Measurements from ENCODE around the gene VCAM1. TPM values are rescaled to one million over a fixed set of nuclear protein-coding genes. Genes with fewer than 3 reads are reported as not detected.

The VCAM1 gene
- total and polyA plus RNA-seq, 9 of the 15 experiments (the other 6 are each of a cell fraction or from before 2014, with no cell fraction given), result 0.04 to 0.13 TPM; not detected in 7

DNA sequence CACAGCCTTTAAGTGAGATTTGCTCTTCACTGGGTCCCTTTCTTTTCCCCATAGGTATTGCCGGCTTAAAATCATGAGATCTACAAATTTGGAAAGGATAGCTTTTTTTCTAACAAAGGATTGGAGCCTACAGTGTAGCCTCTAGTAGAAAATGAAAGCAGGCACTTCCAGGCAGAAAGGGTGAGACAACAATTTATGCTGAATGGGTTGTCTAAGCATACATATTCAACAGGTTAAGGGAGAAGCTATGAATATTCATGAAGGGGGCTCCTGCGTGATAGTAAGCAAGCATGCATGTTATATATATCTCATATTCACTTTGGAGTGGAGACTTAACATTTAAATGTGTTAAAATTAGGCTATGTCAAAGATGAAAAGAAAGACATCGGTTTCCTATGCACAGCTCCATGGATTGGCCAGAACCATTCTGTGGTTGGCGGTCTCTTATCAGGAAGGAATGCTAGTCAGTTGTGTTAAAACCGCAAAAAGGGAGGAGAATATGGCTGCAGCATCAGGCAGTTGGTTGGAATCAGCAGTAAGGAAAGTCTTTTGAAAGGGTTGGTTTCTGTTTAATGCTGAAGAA, 66.0 kb downstream of the VCAM1 start (continued):
- TF ChIP-seq, protein P1, sequence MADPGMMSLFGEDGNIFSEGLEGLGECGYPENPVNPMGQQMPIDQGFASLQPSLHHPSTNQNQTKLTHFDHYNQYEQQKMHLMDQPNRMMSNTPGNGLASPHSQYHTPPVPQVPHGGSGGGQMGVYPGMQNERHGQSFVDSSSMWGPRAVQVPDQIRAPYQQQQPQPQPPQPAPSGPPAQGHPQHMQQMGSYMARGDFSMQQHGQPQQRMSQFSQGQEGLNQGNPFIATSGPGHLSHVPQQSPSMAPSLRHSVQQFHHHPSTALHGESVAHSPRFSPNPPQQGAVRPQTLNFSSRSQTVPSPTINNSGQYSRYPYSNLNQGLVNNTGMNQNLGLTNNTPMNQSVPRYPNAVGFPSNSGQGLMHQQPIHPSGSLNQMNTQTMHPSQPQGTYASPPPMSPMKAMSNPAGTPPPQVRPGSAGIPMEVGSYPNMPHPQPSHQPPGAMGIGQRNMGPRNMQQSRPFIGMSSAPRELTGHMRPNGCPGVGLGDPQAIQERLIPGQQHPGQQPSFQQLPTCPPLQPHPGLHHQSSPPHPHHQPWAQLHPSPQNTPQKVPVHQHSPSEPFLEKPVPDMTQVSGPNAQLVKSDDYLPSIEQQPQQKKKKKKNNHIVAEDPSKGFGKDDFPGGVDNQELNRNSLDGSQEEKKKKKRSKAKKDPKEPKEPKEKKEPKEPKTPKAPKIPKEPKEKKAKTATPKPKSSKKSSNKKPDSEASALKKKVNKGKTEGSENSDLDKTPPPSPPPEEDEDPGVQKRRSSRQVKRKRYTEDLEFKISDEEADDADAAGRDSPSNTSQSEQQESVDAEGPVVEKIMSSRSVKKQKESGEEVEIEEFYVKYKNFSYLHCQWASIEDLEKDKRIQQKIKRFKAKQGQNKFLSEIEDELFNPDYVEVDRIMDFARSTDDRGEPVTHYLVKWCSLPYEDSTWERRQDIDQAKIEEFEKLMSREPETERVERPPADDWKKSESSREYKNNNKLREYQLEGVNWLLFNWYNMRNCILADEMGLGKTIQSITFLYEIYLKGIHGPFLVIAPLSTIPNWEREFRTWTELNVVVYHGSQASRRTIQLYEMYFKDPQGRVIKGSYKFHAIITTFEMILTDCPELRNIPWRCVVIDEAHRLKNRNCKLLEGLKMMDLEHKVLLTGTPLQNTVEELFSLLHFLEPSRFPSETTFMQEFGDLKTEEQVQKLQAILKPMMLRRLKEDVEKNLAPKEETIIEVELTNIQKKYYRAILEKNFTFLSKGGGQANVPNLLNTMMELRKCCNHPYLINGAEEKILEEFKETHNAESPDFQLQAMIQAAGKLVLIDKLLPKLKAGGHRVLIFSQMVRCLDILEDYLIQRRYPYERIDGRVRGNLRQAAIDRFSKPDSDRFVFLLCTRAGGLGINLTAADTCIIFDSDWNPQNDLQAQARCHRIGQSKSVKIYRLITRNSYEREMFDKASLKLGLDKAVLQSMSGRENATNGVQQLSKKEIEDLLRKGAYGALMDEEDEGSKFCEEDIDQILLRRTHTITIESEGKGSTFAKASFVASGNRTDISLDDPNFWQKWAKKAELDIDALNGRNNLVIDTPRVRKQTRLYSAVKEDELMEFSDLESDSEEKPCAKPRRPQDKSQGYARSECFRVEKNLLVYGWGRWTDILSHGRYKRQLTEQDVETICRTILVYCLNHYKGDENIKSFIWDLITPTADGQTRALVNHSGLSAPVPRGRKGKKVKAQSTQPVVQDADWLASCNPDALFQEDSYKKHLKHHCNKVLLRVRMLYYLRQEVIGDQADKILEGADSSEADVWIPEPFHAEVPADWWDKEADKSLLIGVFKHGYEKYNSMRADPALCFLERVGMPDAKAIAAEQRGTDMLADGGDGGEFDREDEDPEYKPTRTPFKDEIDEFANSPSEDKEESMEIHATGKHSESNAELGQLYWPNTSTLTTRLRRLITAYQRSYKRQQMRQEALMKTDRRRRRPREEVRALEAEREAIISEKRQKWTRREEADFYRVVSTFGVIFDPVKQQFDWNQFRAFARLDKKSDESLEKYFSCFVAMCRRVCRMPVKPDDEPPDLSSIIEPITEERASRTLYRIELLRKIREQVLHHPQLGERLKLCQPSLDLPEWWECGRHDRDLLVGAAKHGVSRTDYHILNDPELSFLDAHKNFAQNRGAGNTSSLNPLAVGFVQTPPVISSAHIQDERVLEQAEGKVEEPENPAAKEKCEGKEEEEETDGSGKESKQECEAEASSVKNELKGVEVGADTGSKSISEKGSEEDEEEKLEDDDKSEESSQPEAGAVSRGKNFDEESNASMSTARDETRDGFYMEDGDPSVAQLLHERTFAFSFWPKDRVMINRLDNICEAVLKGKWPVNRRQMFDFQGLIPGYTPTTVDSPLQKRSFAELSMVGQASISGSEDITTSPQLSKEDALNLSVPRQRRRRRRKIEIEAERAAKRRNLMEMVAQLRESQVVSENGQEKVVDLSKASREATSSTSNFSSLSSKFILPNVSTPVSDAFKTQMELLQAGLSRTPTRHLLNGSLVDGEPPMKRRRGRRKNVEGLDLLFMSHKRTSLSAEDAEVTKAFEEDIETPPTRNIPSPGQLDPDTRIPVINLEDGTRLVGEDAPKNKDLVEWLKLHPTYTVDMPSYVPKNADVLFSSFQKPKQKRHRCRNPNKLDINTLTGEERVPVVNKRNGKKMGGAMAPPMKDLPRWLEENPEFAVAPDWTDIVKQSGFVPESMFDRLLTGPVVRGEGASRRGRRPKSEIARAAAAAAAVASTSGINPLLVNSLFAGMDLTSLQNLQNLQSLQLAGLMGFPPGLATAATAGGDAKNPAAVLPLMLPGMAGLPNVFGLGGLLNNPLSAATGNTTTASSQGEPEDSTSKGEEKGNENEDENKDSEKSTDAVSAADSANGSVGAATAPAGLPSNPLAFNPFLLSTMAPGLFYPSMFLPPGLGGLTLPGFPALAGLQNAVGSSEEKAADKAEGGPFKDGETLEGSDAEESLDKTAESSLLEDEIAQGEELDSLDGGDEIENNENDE (IDR thresholded peaks at IDR 0.05; ENCODE audit: low read depth, low read length), result no peak
- TF ChIP-seq ZZZ3 (IDR thresholded peaks at IDR 0.05) (no peak), MYBL2 (IDR thresholded peaks at IDR 0.05; ENCODE audit: low read depth) (peak; percentile 81), MYBL2 (CRISPR knock-in tag; IDR thresholded peaks at IDR 0.05; ENCODE audit: borderline replicate concordance) (no peak), HDAC1 (IDR thresholded peaks at IDR 0.05) (peak in 1 of 2 experiments; percentile 41; a peak in 1 of 4 replicates), ZNF232 (CRISPR knock-in tag; IDR thresholded peaks at IDR 0.05) (no peak), ZNF586 (CRISPR knock-in tag; conservative IDR thresholded peaks at IDR 0.05) (no peak), EP300 (IDR thresholded peaks at IDR 0.05; ENCODE audit: low read length) (peak; percentile 92), ARNT (IDR thresholded peaks at IDR 0.05) (0 out of 4 replicates have a peak, but pooled peaks of 1 of the 2 experiments have one; percentile 34), MCM5 (IDR thresholded peaks at IDR 0.05; ENCODE audit: low read depth) (no peak), ZBTB8A (IDR thresholded peaks at IDR 0.05; ENCODE audit: partially characterized antibody) (no peak), SLC30A9 (CRISPR knock-in tag; IDR thresholded peaks at IDR 0.05) (no peak), SRSF7 (optimal IDR thresholded peaks at IDR 0.05; ENCODE audit: low read depth, low read length) (no peak)
- TF ChIP-seq, protein P2, sequence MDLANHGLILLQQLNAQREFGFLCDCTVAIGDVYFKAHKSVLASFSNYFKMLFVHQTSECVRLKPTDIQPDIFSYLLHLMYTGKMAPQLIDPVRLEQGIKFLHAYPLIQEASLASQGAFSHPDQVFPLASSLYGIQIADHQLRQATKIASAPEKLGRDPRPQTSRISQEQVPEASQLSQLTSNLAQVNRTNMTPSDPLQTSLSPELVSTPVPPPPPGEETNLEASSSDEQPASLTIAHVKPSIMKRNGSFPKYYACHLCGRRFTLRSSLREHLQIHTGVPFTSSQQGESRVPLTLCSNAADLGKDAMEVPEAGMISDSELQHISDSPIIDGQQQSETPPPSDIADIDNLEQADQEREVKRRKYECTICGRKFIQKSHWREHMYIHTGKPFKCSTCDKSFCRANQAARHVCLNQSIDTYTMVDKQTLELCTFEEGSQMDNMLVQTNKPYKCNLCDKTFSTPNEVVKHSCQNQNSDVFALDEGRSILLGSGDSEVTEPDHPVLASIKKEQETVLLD (IDR thresholded peaks at IDR 0.05), result no peak
- TF ChIP-seq, protein P3, sequence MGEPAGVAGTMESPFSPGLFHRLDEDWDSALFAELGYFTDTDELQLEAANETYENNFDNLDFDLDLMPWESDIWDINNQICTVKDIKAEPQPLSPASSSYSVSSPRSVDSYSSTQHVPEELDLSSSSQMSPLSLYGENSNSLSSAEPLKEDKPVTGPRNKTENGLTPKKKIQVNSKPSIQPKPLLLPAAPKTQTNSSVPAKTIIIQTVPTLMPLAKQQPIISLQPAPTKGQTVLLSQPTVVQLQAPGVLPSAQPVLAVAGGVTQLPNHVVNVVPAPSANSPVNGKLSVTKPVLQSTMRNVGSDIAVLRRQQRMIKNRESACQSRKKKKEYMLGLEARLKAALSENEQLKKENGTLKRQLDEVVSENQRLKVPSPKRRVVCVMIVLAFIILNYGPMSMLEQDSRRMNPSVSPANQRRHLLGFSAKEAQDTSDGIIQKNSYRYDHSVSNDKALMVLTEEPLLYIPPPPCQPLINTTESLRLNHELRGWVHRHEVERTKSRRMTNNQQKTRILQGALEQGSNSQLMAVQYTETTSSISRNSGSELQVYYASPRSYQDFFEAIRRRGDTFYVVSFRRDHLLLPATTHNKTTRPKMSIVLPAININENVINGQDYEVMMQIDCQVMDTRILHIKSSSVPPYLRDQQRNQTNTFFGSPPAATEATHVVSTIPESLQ (CRISPR knock-in tag; IDR thresholded peaks at IDR 0.05), result no peak

Measured in K562 (cell line).